WERI-Rb-1 (cell line): Measurements from ENCODE around the gene OSER1.
A peak's percentile ranks its signal among the peaks of the same experiment; 100 is the strongest.

Experiments used
- DNase-seq: peaks from one replicate; pipeline ENCODE4 v3.0.0-alpha.2; 2020
- H3K27ac ChIP-seq: fragments of 250-450 bp; sonication (Bioruptor Pico); 2 replicates; pipeline ENCODE4 v1.5.1; 2020; ENCODE audit warnings: mild to moderate bottlenecking, moderate library complexity
- H3K27me3 ChIP-seq: fragments of 250-450 bp; sonication (Bioruptor Pico); 2 replicates; pipeline ENCODE4 v1.5.1; 2021; ENCODE audit warnings: mild to moderate bottlenecking, low read depth, moderate library complexity; ENCODE audit not compliant: insufficient read depth, severe bottlenecking
- H3K36me3 ChIP-seq: fragments of 250-450 bp; sonication (Bioruptor Pico); 2 replicates; pipeline ENCODE4 v1.5.1; 2020; ENCODE audit warnings: mild to moderate bottlenecking, moderate library complexity
- H3K4me3 ChIP-seq: 2 replicates; pipeline ENCODE4 v1.5.1; 2011; ENCODE audit warnings: low read depth, mild to moderate bottlenecking, control low read depth, low read length
- H3K9me3 ChIP-seq: fragments of 250-450 bp; sonication (Bioruptor Pico); 2 replicates; pipeline ENCODE4 v1.5.1; 2021; ENCODE audit warnings: mild to moderate bottlenecking, moderate library complexity; ENCODE audit not compliant: severe bottlenecking
- TF ChIP-seq, protein P1 (sequence below): IDR thresholded peaks from 2 replicates; pipeline ENCODE4 v1.5.1; 2011; ENCODE audit warnings: low read depth, mild to moderate bottlenecking, control low read depth, inconsistent platforms, low read length

OSER1 gene

DNA sequence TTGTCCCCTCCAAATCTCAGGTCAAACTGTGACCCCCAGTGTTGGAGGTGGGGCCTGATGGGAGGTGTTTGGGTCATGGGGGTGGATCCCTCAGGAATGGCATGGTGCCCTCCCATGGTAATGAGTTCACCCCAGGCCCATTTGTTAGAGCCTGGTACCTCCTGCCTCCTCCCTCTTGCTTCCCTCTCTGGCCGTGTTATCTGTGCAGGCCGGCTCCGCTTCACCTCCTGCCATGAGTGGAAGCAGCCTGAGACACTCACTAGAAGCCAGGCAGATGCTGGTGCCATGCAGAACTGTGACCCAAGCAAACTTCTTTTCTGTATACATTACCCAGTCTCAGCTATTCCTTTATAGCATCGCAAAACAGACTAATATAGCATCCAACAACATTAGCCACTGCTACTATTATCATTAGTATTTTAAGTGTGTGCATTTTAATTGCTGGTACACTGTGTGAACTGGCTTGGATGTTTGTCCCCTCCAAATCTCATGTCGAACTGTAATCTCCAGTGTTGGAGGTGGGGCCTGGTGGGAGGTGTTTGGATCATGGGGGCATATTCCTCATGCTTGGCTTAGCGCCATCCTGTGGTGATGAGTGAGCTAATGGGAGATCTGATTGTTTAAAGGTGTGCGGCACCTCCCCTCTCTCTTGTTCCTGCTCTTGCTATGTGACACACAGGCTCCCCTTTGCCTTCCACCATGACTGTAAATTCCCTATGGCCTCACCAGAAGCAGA is 12.2 kb upstream of the OSER1 start:
- Histone ChIP-seq H3K4me3 (no peak overlapping the region), H3K27me3 (no peaks in the 10 kb centered on the region), H3K27ac (no peak overlapping the region), H3K36me3 (no peaks in the 10 kb centered on the region), H3K9me3 (no peaks in the 10 kb centered on the region)
- DNase-seq = peak; percentile 52
- TF ChIP-seq, protein P1, sequence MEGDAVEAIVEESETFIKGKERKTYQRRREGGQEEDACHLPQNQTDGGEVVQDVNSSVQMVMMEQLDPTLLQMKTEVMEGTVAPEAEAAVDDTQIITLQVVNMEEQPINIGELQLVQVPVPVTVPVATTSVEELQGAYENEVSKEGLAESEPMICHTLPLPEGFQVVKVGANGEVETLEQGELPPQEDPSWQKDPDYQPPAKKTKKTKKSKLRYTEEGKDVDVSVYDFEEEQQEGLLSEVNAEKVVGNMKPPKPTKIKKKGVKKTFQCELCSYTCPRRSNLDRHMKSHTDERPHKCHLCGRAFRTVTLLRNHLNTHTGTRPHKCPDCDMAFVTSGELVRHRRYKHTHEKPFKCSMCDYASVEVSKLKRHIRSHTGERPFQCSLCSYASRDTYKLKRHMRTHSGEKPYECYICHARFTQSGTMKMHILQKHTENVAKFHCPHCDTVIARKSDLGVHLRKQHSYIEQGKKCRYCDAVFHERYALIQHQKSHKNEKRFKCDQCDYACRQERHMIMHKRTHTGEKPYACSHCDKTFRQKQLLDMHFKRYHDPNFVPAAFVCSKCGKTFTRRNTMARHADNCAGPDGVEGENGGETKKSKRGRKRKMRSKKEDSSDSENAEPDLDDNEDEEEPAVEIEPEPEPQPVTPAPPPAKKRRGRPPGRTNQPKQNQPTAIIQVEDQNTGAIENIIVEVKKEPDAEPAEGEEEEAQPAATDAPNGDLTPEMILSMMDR = peak; percentile 60

DNA sequence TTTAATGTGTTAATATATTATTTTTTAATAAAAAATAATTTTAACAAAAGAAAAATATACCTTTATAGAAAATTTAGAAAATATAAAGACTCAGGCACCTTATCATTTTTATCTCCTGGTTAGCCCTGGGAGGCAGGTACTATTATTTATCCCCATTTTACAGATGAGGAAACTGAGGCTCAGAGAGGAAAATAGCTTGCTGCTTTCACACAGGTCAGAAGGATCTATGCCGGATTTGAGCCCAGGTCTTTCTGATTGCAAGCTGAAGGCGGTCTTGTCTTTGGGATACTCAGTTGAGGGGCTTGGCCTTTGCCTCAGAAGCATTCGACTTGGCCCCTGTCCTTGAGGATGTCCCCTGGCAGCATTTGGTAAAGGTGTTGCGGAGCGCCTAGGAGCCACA is 11.5 kb upstream of the OSER1 start:
- no peaks in the 10 kb centered on the region for H3K36me3 ChIP-seq
- DNase-seq = no peak
- H3K27me3 ChIP-seq = no peaks in the 10 kb centered on the region
- TF ChIP-seq, protein P1 = no peak
- no peak overlapping the region for H3K27ac ChIP-seq
- H3K9me3 ChIP-seq = no peaks in the 10 kb centered on the region
- no peak overlapping the region for H3K4me3 ChIP-seq

DNA sequence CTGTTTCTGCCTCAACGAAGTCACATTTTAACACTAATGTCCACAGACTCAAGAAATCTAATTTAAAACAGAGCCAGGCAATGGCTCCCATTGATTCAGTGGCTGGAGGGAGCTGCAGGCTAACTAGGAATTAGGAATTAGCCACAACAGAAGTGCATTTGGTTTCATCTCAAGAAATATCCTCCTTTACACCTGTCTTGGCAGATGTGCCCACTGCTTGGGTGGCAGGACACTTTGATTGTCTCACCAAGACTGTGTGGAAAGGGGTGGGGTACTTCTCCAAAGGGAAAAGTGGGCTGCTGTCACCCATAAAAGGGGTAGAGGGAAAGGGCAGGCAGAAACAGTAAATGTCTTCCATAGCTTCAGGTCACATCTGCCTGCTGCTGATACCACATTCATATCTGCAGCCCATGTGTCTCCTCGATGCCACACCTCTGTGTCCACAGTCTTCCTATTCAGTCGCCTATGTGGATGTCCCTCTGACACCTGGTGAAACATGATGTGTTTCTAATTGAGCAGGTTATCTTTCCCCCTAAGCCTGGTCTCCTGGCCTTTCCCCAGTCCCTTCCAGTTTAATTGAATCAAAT is 10.9 kb upstream of the OSER1 start:
- H3K36me3 ChIP-seq = no peaks in the 10 kb centered on the region
- H3K9me3 ChIP-seq = no peaks in the 10 kb centered on the region

DNA sequence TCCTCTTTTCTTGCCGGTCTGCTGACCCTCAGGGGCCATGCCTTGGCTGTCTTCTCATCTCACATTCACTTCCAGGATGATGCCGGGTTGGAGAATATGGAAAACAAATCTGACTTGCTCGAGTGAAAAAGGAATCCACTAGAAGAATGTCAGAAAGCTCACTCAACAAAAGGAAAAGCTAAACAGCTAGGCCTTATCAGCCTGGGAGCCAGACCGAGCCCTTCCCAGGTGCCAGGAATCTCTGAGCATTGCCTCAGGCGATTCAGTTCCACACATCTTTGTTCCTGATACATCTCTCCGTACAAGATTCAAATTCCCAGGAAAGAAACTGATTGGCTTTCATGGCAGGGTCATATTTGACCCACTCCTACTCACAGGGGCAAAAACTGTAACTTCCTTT is 9.2 kb upstream of the OSER1 start:
- no peaks in the 10 kb centered on the region for H3K27me3 ChIP-seq
- H3K27ac ChIP-seq = no peak overlapping the region
- DNase-seq = no peak
- TF ChIP-seq, protein P1 = no peak
- no peaks in the 10 kb centered on the region for H3K36me3 ChIP-seq
- H3K4me3 ChIP-seq = no peak overlapping the region
- H3K9me3 ChIP-seq = no peaks in the 10 kb centered on the region

More for the DNA sequence above, 10.9 kb upstream of the OSER1 start:
- H3K27me3 ChIP-seq = no peaks in the 10 kb centered on the region
- H3K4me3 ChIP-seq = no peak overlapping the region
- no peak for DNase-seq
- TF ChIP-seq, protein P1 = no peak
- H3K27ac ChIP-seq = no peak overlapping the region

DNA sequence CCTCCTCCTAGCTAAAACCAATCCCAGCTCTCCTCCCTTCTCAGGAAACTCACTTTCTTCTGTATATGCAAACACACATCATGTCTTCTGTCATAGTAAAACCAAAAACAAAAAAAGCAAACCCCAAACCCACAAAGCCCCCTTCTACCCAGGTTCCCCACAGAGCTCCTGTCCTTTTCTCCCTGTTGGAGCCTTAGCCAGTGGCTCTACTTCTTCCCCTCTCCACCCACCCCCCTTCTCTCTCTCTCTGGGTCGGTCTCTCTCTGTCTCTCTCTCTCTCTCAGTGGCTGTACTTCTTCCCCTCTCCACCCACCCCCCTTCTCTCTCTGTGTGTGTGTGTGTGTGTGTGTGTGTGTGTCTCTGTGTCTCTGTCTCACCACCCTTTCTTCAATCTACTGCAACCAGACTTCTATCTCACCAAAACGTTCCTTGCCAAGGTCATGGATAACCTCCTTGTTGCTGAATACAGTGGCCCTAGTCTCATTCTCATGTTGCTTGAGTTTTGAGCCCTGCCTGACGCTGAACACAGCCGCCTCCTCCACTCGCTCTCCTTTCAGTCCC is 8.7 kb upstream of the OSER1 start:
- TF ChIP-seq, protein P1 = no peak
- Histone ChIP-seq H3K36me3 (no peaks in the 10 kb centered on the region), H3K27ac (no peak overlapping the region), H3K27me3 (no peaks in the 10 kb centered on the region), H3K4me3 (no peak overlapping the region), H3K9me3 (no peaks in the 10 kb centered on the region)
- no peak for DNase-seq
